Skeletal muscle tissue (tissue), 4 donors: Measurements from ENCODE around the gene DLX3. TPM values are rescaled to one million over a fixed set of nuclear protein-coding genes. Genes with fewer than 3 reads are reported as not detected.

Experiments used
- H3K27ac ChIP-seq: one replicate; pipeline ENCODE4 v1.7.0; 2013; ENCODE audit warnings: mild to moderate bottlenecking, low read depth, low read length, inconsistent platforms
- H3K27me3 ChIP-seq, 3 donors: one replicate each; pipeline ENCODE4 v1.7.0; 2013; ENCODE audit warnings: low read length in 3 of 3; ENCODE audit not compliant: control insufficient read depth in 3 of 3, insufficient read depth in 3 of 3
- H3K36me3 ChIP-seq, 3 donors: one replicate each; pipeline ENCODE4 v1.7.0; 2013; ENCODE audit warnings: low read length in 3 of 3; ENCODE audit not compliant: control insufficient read depth in 3 of 3, insufficient read depth in 3 of 3
- H3K4me1 ChIP-seq, 3 donors: one replicate each; pipeline ENCODE4 v1.7.0; 2013; ENCODE audit warnings: low read length in 3 of 3, mild to moderate bottlenecking in 3 of 3; ENCODE audit not compliant: control insufficient read depth in 3 of 3, insufficient read depth in 3 of 3
- H3K4me3 ChIP-seq, 3 donors: one replicate each; pipeline ENCODE4 v1.7.0; 2013; ENCODE audit warnings: low read length in 3 of 3
- H3K9ac ChIP-seq, 3 donors: one replicate each; pipeline ENCODE4 v1.7.0; 2013; ENCODE audit warnings: low read length in 3 of 3, mild to moderate bottlenecking in 3 of 3, moderate library complexity in 2 of 3, low read depth in 1 of 3
- H3K9me3 ChIP-seq, 3 donors: one replicate each; pipeline ENCODE4 v1.7.0; 2013; ENCODE audit warnings: low read length in 3 of 3; ENCODE audit not compliant: control insufficient read depth in 3 of 3
- total RNA-seq: library from RNA; depleted of rRNA; stranded (reverse); fragments of >200 nt; gene quantifications from one replicate; pipeline ENCODE4 v1.2.3, GENCODE V29; 2014
- donor health status: Osteomylitis.

Gene DLX3
- total RNA-seq, 1 donor from 2014 or later = not detected

DNA sequence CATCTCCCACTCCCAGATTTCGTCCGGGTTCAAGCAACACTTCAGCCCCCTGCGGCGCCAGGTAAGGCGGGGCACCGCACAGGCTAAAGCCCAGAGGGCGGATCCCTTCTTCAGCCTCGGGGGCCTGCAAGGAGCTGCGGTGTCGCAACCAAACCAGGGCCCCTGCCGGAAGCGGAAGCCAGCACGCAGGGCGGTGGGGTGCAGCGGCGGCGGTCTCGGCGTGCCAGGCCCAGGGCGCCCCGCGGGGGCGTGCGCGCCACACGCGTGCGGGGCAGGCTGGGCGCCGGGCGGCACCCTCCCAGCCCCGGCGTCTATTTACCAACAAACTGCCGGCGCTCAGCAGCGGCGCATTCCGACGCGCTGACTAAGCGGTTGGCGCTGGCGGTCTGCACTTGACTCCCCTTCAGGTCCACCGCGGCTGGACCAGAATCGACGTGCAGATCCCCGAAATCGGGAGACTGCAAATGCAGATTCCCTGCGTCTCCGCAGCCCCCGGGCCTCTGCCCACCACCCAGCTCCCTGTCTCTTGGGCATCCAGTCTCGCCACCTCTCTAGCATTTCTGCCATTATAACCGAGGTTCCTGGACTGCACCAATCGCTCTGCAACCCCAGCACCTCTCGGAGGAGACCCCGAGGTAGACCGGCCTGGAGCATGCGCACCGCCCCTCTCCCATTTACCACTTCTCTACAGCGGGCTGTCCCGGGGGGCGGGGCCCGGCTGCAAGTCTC is 26.5 kb downstream of the DLX3 start:
- Histone ChIP-seq H3K9me3 (no peaks in the 10 kb centered on the region), H3K9ac (no peak overlapping the region), H3K27me3 (peaks cover 95 to 99% (median 96%) of the 10 kb centered on the region in 3 donors), H3K36me3 (no peaks in the 10 kb centered on the region), H3K27ac (no peak overlapping the region), H3K4me3 (peak overlapping the region; percentile 55 to 64 (median 63)), H3K4me1 (peaks cover 25 to 42% (median 35%) of the 10 kb centered on the region in 3 donors)

DNA sequence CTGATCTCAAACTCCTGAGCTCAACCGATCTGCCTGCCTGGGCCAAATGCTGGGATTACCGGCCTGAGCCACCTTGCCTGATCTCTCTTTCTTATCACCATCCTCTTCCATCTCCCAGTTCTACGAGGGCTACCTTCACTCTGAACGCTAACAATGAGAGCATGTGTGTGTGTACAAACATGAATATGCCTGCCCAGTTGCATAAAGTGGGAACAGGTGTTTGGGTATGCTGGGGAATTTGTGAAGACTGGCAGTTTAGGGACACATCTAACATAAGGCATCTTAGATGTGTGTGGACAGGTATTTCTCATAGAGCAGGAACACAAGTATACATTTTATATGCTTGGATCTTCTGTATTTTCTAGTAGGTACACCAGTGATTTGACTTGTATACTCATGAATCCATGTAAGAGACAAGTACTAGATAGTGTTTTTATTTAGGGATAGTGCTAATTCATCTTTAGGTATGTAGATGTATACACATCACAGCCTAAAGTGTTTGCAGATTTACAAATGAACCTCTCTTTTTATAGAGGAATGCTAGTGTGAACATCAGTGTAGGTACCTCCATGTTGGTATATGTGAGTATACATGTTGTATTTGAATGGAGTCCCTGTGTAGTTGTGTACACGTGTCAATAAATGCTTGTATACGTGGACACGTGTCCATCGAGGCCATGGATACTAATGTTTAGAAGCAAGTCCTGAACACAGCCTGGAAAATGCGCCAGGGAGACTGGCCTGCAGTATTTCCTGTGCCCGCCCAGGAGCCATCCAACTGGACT is 27.2 kb downstream of the DLX3 start:
- H3K4me3 ChIP-seq = peak overlapping the region in 2 of 3 donors; percentile 63 to 64
- H3K36me3 ChIP-seq = no peaks in the 10 kb centered on the region
- no peak overlapping the region for H3K27ac ChIP-seq
- peaks cover 95 to 99% (median 96%) of the 10 kb centered on the region in 3 donors for H3K27me3 ChIP-seq
- H3K9ac ChIP-seq = no peak overlapping the region
- H3K4me1 ChIP-seq = peaks cover 25 to 42% (median 34%) of the 10 kb centered on the region in 3 donors
- H3K9me3 ChIP-seq = no peaks in the 10 kb centered on the region

DNA sequence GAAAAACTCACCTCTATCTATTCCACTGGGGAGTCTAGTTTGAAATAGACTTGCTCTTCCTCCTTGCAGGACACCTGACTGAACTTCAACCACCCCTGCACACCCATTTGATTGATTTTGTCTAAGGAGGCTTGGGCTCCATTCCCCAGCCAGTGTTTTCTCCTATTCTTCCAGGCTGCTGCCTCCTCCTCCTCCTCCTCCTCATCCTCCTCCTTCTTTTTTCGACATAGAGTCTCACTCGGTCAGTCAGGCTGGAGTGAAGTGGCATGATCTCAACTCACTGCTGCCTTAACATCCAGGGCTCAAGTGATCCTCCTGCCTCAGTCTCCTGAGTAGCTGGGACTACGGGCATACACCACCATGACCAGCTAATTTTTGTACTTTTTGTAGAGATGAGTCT is 27.8 kb downstream of the DLX3 start:
- peaks cover 95 to 99% (median 96%) of the 10 kb centered on the region in 3 donors for H3K27me3 ChIP-seq
- no peak overlapping the region for H3K27ac ChIP-seq
- peaks cover 19 to 36% (median 28%) of the 10 kb centered on the region in 3 donors for H3K4me1 ChIP-seq
- H3K9ac ChIP-seq = no peak overlapping the region
- H3K36me3 ChIP-seq = no peaks in the 10 kb centered on the region
- H3K4me3 ChIP-seq = no peak overlapping the region
- H3K9me3 ChIP-seq = no peaks in the 10 kb centered on the region

DNA sequence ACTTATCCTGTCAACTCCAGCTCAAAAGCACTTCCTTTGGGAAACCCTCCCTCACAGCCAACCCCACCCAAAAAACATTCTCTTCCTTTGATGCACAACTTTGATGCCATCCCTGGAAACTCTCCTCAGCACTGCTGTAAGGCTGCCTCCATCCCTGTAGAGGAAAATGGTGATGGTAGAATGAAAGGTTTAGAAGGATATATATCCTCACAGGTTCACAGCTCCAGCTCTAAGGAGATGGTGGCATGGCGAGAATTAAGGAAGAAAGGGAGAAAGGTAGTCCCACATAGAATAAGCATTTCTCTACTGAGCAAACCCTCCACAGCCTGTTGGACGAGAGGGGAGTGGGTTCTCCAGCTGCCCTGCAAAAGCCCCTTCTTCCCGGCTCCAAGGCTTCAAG is 28.3 kb downstream of the DLX3 start:
- Histone ChIP-seq H3K9me3 (no peaks in the 10 kb centered on the region), H3K4me3 (no peak overlapping the region), H3K27me3 (peaks cover 92 to 95% (median 94%) of the 10 kb centered on the region in 3 donors), H3K27ac (no peak overlapping the region), H3K36me3 (no peaks in the 10 kb centered on the region), H3K4me1 (peaks cover 16 to 31% (median 24%) of the 10 kb centered on the region in 3 donors), H3K9ac (no peak overlapping the region)

DNA sequence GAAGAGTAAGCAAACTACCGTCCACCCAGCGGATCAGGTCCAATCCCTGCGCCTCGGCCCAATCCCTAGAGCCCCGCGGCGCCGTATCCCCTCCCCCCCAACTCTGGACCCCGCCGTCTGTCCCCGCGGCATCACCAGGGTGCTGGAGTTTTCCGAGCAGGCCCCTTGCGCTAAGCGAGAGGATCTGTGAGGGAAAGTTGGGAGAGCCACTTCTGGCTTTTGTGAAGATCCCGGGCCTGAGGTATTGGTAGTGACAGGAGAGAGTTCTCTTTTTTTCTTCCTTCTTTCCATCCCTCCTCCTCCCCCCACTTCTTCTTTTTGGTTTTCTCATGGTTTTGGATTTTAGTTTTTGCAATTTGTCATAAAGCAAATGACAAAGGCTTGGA is 29.5 kb downstream of the DLX3 start:
- H3K9ac ChIP-seq = no peak overlapping the region
- H3K36me3 ChIP-seq = no peaks in the 10 kb centered on the region
- no peaks in the 10 kb centered on the region for H3K9me3 ChIP-seq
- H3K27me3 ChIP-seq = peaks cover 82 to 86% (median 84%) of the 10 kb centered on the region in 3 donors
- H3K27ac ChIP-seq = no peak overlapping the region
- no peak overlapping the region for H3K4me3 ChIP-seq
- H3K4me1 ChIP-seq = peaks cover 16 to 30% (median 23%) of the 10 kb centered on the region in 3 donors

DNA sequence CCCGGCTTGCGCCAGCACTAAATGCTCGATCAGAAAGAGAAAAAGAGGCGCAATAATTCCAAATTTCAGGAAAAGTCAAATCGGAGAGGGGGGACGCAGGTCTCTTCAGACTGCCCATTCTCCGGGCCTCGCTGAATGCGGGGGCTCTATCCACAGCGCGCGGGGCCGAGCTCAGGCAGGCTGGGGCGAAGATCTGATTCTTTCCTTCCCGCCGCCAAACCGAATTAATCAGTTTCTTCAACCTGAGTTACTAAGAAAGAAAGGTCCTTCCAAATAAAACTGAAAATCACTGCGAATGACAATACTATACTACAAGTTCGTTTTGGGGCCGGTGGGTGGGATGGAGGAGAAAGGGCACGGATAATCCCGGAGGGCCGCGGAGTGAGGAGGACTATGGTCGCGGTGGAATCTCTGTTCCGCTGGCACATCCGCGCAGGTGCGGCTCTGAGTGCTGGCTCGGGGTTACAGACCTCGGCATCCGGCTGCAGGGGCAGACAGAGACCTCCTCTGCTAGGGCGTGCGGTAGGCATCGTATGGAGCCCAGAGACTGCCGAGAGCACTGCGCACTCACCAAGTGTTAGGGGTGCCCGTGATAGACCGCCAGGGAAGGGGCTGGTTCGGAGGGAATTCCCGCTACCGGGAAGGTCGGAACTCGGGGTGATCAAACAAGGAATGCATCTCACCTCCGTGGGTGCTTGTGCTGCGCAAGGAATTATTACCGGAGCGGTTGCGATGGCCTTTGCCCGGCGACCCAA is 30.1 kb downstream of the DLX3 start:
- no peak overlapping the region for H3K9ac ChIP-seq
- no peak overlapping the region for H3K4me3 ChIP-seq
- H3K4me1 ChIP-seq = peaks cover 13 to 30% (median 21%) of the 10 kb centered on the region in 3 donors
- H3K27me3 ChIP-seq = peaks cover 76 to 80% (median 78%) of the 10 kb centered on the region in 3 donors
- H3K9me3 ChIP-seq = no peaks in the 10 kb centered on the region
- H3K27ac ChIP-seq = no peak overlapping the region
- H3K36me3 ChIP-seq = no peaks in the 10 kb centered on the region

DNA sequence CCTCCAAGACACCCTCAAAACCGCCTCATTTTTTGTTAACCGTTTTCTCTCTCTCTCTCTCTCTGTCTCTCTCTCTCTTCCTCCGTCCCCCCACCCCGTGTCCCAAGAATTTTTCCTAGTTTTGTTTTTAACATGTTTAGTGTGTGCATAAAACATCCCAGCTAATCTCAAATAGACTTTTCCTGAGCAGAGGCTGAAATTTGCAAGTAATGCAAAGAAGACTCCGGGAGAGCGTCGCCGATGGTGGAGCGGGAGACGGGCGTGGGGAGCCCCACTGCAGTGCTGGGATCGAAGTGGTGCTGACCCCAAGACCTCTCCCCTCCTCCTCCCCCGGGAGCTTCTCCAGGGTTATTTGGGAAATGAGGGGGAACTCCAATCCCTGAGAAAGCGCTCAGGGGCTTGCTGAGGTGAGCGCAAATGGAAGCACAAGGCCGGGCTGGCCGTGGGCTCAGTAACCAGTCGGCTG is 30.7 kb downstream of the DLX3 start:
- no peak overlapping the region for H3K27ac ChIP-seq
- H3K9ac ChIP-seq = peak overlapping the region in 1 of 3 donors; percentile 65
- H3K27me3 ChIP-seq = peaks cover 74 to 77% (median 76%) of the 10 kb centered on the region in 3 donors
- no peaks in the 10 kb centered on the region for H3K36me3 ChIP-seq
- H3K4me3 ChIP-seq = no peak overlapping the region
- H3K4me1 ChIP-seq = peaks cover 9 to 27% (median 17%) of the 10 kb centered on the region in 3 donors
- H3K9me3 ChIP-seq = no peaks in the 10 kb centered on the region

DNA sequence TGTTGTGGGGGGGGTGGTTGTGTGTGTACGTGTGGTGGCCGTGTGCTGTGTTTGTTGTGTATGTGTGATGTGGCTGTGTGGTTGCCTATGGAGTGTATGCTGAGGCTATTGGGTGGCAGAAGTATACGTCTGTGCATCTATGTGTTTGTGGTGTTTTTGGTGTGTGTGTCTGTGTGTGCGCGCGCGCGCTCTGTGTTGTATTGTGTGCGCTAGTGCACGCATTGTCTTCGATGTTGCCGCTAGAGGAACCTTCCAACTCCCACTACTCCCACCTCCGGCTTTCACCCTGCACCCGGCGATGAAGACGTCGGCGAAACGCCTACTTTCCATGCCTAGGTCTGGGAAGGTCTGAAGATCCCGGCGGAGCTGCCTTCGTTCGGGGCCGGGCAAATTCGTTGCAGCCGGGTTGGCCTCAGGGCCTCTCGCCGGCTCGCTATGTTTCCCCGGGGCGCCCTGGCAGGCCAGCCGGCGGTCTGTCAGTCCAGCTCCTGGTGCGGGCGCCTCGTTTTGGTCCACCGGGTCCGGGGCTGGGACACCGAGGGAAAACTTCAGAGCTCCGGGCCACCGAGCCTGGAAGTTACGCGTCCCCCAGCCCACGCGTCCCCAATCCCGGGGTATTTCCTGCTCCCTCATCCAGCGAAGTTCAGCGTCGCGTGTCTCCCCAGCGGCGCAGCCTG is 31.3 kb downstream of the DLX3 start:
- Histone ChIP-seq H3K27me3 (peaks cover 68 to 77% (median 76%) of the 10 kb centered on the region in 3 donors), H3K4me3 (no peak overlapping the region)

DNA sequence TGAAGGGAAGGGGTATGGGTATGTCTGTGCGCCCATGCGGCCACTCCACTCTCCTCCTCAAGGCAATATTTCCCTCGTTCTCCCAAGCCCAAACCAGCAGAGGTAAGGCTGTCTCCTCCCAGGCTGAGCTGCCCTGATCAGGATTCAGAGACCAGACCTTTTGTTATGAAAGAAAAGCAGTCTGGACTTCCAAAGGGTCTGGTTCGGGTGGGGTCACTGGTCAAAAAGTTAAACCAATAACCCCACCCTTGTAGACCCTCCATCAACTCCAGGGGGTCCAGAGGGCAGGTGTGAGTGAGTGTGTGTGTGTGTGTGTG is 31.8 kb downstream of the DLX3 start:
- Histone ChIP-seq H3K27me3 (peaks cover 65 to 73% (median 71%) of the 10 kb centered on the region in 3 donors), H3K9ac (no peak overlapping the region), H3K36me3 (no peaks in the 10 kb centered on the region), H3K9me3 (no peaks in the 10 kb centered on the region), H3K4me3 (no peak overlapping the region), H3K27ac (no peak overlapping the region), H3K4me1 (peaks cover 0 to 18% (median 10%) of the 10 kb centered on the region in 3 donors)

More for the DNA sequence above, 31.3 kb downstream of the DLX3 start:
- Histone ChIP-seq H3K36me3 (no peaks in the 10 kb centered on the region), H3K4me1 (peaks cover 5 to 23% (median 13%) of the 10 kb centered on the region in 3 donors), H3K9ac (peak overlapping the region in 1 of 3 donors; percentile 65), H3K9me3 (no peaks in the 10 kb centered on the region), H3K27ac (no peak overlapping the region)
